Pancreas (tissue), 10 donors: ENCODE results near the gene RESP18. TPM values are rescaled to one million over a fixed set of nuclear protein-coding genes. Genes with fewer than 3 reads are reported as not detected.

Experiments
- ATAC-seq, 4 donors: fragments of 200-7000 bp; cut with Tn5 transposase; one replicate each; pipeline versions ENCODE4 v1.8.0 to v1.9.1; 2020; ENCODE audit warnings: mild to moderate bottlenecking in 4 of 4, moderate library complexity in 4 of 4
- DNase-seq, 6 donors: peaks; one replicate each; pipeline ENCODE4 v3.0.0-alpha.2; 2020
- FAIRE-seq: peaks from 2 replicates; lab custom pipeline; 2012; peaks lifted over from hg19 to GRCh38; lab: Jason Lieb, UNC
- H3K27ac ChIP-seq, 4 donors: fragments of 200-600 bp; sonication (generic); 1 replicate in 3 of 4; 2 replicates in 1 of 4; pipeline versions ENCODE4 v1.5.0 to v1.8.0; 2020
- H3K27me3 ChIP-seq, 4 donors: fragments of 200-600 bp; one replicate each; pipeline ENCODE4 v1.8.0; 2021
- H3K36me3 ChIP-seq, 3 donors: fragments of 200-600 bp; sonication (generic) in 1 of 3; one replicate each; pipeline versions ENCODE4 v1.5.0 to v1.8.0; 2020 to 2021
- H3K4me1 ChIP-seq, 3 donors: fragments of 200-600 bp; one replicate each; pipeline ENCODE4 v1.8.0; 2021
- H3K4me3 ChIP-seq, 4 donors: fragments of 200-600 bp; sonication (generic) in 2 of 4; one replicate each; pipeline versions ENCODE4 v1.5.0 to v1.8.0; 2020 to 2021
- H3K9me3 ChIP-seq, 4 donors: fragments of 200-600 bp; one replicate each; pipeline ENCODE4 v1.8.0; 2021
- WGBS, 2 donors: extraction: QIAGEN DNeasy Blood & Tissue Kit; methylation state at CpG; one replicate each; pipeline ENCODE4 v1.1.7; 2013; 5-methylcytosine and 5-hydroxymethylcytosine counted together
- intact Hi-C, 3 donors: fragments of 100-400 bp; cut with DNase I; formaldehyde crosslinking; loops; one replicate each; pipeline versions ENCODE4 v1.11.1 to v1.14.2; 2022
- polyA plus RNA-seq, 2 donors: library from polyadenylated mRNA; stranded (reverse); fragments of 200-250 nt; gene quantifications; one replicate each; pipeline ENCODE4 v1.2.3, GENCODE V29; 2013
- total RNA-seq, 6 donors: library from RNA; stranded (reverse); fragmentation: NEBNext Ultra II Directional in 4 of 6; extraction: Animal tissue kit (Norgen Biotek cat#: 25700) in 4 of 6; gene quantifications; one replicate each; pipeline versions ENCODE4 v1.2.1 to v1.2.4, GENCODE V29; 2021 to 2023
- TF ChIP-seq, protein P1 (sequence below), 4 donors: fragments of 200-600 bp; sonication (generic) in 3 of 4; IDR thresholded peaks; one replicate each; pipeline versions ENCODE4 v1.5.0 to v1.8.0; 2021; ENCODE audit warnings: antibody characterized with exemption in 4 of 4
- donor health status: healthy with polysubstance abuse.
- donor health status: DM: no; HTN: no; CAD: no; lungs with moderate emphysema.
- donor health status: DM: no; HTN: no; CAD: no.
- donor health status: control.
- donor health status: control.
- donor health status: Bipolar disorder and iron deficiency.
- donor health status: DM: yes; HTN: yes; CAD: no.
- donor health status: DM: no; HTN: no; CAD: no.
- donor health status: DM: no; HTN: no; CAD: no.
- donor health status: DM: yes; HTN: yes; CAD: no.

RESP18 gene
- total and polyA plus RNA-seq, 8 donors = 0.16 TPM; not detected in 7

DNA sequence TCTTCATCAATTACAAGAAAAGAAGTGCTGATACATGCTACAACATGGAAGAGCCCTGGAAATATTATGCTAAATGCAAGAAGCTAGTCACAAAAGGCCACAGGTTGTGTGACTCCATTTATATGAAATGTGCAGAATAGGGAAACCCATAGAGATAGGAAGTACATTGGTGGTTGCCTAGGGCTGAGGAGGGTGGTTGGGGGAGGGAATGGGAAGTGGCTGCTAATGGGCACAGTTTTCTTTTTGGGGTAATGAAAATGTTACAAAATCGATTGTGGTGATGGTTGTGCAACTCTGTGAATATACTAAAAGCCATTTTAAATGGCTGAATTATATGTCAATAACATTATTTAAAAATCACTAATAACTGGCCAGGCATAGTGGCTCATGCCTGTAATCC is 24.3 kb upstream of the RESP18 start:
- H3K4me3 ChIP-seq = no peak overlapping the region
- no peaks in the 10 kb centered on the region for H3K36me3 ChIP-seq
- peak in 1 of 4 donors; percentile 60 for ATAC-seq
- no peak for DNase-seq
- no peaks in the 10 kb centered on the region for H3K9me3 ChIP-seq
- peaks cover 0 to 4% (median 0%) of the 10 kb centered on the region in 3 donors for H3K4me1 ChIP-seq
- FAIRE-seq = no peak
- H3K27me3 ChIP-seq = peaks cover 0 to 15% (median 3%) of the 10 kb centered on the region in 4 donors
- TF ChIP-seq, protein P1, sequence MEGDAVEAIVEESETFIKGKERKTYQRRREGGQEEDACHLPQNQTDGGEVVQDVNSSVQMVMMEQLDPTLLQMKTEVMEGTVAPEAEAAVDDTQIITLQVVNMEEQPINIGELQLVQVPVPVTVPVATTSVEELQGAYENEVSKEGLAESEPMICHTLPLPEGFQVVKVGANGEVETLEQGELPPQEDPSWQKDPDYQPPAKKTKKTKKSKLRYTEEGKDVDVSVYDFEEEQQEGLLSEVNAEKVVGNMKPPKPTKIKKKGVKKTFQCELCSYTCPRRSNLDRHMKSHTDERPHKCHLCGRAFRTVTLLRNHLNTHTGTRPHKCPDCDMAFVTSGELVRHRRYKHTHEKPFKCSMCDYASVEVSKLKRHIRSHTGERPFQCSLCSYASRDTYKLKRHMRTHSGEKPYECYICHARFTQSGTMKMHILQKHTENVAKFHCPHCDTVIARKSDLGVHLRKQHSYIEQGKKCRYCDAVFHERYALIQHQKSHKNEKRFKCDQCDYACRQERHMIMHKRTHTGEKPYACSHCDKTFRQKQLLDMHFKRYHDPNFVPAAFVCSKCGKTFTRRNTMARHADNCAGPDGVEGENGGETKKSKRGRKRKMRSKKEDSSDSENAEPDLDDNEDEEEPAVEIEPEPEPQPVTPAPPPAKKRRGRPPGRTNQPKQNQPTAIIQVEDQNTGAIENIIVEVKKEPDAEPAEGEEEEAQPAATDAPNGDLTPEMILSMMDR (IDR thresholded peaks at IDR 0.05) = no peak
- intact Hi-C loops = no loop called here
- 30 to 52% methylated on average over 1 of the region's 1 CpG for WGBS, 2 donors
- H3K27ac ChIP-seq = no peak overlapping the region

- Histone ChIP-seq H3K9me3 (no peaks in the 10 kb centered on the region), H3K36me3 (no peaks in the 10 kb centered on the region), H3K4me1 (peaks cover 0 to 4% (median 0%) of the 10 kb centered on the region in 3 donors), H3K27ac (no peak overlapping the region), H3K27me3 (peaks cover 0 to 15% (median 3%) of the 10 kb centered on the region in 4 donors), H3K4me3 (no peak overlapping the region)
- DNase-seq = no peak
- TF ChIP-seq, protein P1 (IDR thresholded peaks at IDR 0.05) = no peak
- no peak for FAIRE-seq
- WGBS, 2 donors = 44 to 63% methylated on average over 4 of the region's 4 CpGs
- ATAC-seq = no peak
- intact Hi-C loops = no loop called here
Observed at GRCh38 chr2:219354582-219354981, 22.0 kb upstream of the RESP18 start.

DNA sequence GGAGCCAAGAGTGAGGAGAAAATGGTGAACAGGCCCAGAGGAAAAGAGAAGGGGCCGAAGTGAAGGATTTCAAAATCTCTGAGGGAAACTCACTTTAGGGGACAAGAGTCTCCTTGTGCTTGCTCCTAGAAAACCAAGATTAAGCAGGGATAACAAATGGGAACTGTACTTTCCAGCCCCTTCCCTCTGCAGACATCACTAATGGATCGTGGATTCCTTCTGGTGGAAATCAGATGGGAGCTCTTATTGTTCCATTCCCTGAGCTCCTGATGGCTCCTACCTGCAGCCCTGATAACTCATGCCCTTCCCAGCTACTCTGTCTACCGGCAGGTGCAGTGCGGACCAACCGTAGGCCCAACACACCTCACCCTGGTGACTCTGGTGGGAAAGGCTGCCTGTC is 20.6 kb upstream of the RESP18 start:
- intact Hi-C loops = no loop called here
- TF ChIP-seq, protein P1 (IDR thresholded peaks at IDR 0.05) = no peak
- FAIRE-seq (no peak), DNase-seq (no peak), ATAC-seq (no peak)
- Histone ChIP-seq H3K9me3 (no peaks in the 10 kb centered on the region), H3K36me3 (no peaks in the 10 kb centered on the region), H3K27me3 (peaks cover 0 to 8% (median 1%) of the 10 kb centered on the region in 4 donors), H3K4me1 (no peaks in the 10 kb centered on the region), H3K4me3 (no peak overlapping the region), H3K27ac (no peak overlapping the region)
- 72 to 74% methylated on average over 5 of the region's 5 CpGs for WGBS, 2 donors

- H3K4me3 ChIP-seq = no peak overlapping the region
- FAIRE-seq = no peak
Observed at GRCh38 chr2:219352448-219353023, 20.0 kb upstream of the RESP18 start.

More at GRCh38 chr2:219352448-219353023, 20.0 kb upstream of the RESP18 start:
- Histone ChIP-seq H3K36me3 (no peaks in the 10 kb centered on the region), H3K4me1 (no peaks in the 10 kb centered on the region), H3K9me3 (no peaks in the 10 kb centered on the region), H3K27me3 (peaks cover 0 to 5% (median 0%) of the 10 kb centered on the region in 4 donors), H3K27ac (no peak overlapping the region)
- TF ChIP-seq, protein P1 (IDR thresholded peaks at IDR 0.05) = peak in 3 of 4 donors; percentile 21 to 34 (median 23)
- DNase-seq (peak in 4 of 6 donors; percentile 25 to 67 (median 48)), ATAC-seq (peak; percentile 56 to 86 (median 82))
- intact Hi-C loops = no loop called here
- WGBS, 2 donors = 12% methylated on average over 5 of the region's 5 CpGs
